ENCODE results near the gene DNAI2.

Gene DNAI2

GRCh38 chr17:74231928-74232907 lies 41.8 kb upstream of the DNAI2 start:
- H3K27ac ChIP-seq = no peak overlapping the region
- TF ChIP-seq ZFX (IDR thresholded peaks at IDR 0.05) (no peak), CTCF (conservative IDR thresholded peaks at IDR 0.05) (no peak)

- H3K27ac ChIP-seq = no peak overlapping the region
- no peak for TF ChIP-seq CTCF (conservative IDR thresholded peaks at IDR 0.05)
- TF ChIP-seq ZFX (IDR thresholded peaks at IDR 0.05) = no peak
Observed at GRCh38 chr17:74233937-74234336, 40.1 kb upstream of the DNAI2 start.

GRCh38 chr17:74234486-74234885 lies 39.5 kb upstream of the DNAI2 start:
- no peak overlapping the region for H3K27ac ChIP-seq
- TF ChIP-seq ZFX (IDR thresholded peaks at IDR 0.05) = no peak
- no peak for TF ChIP-seq CTCF (conservative IDR thresholded peaks at IDR 0.05)

- H3K27ac ChIP-seq = no peak overlapping the region
Observed at GRCh38 chr17:74235040-74235581, 38.9 kb upstream of the DNAI2 start.

GRCh38 chr17:74235911-74236371 lies 38.1 kb upstream of the DNAI2 start:
- no peak overlapping the region for H3K27ac ChIP-seq
- no peak for TF ChIP-seq ZFX (IDR thresholded peaks at IDR 0.05)
- no peak for TF ChIP-seq CTCF (conservative IDR thresholded peaks at IDR 0.05)

More at GRCh38 chr17:74235040-74235581, 38.9 kb upstream of the DNAI2 start:
- TF ChIP-seq ZFX (IDR thresholded peaks at IDR 0.05) = no peak
- no peak for TF ChIP-seq CTCF (conservative IDR thresholded peaks at IDR 0.05)

GRCh38 chr17:74237321-74237720 lies 36.7 kb upstream of the DNAI2 start:
- H3K27ac ChIP-seq = no peak overlapping the region
- TF ChIP-seq ZFX (IDR thresholded peaks at IDR 0.05) (no peak), CTCF (conservative IDR thresholded peaks at IDR 0.05) (no peak)

- H3K27ac ChIP-seq = no peak overlapping the region
- TF ChIP-seq CTCF (conservative IDR thresholded peaks at IDR 0.05) (no peak), ZFX (IDR thresholded peaks at IDR 0.05) (no peak)
Observed at GRCh38 chr17:74239172-74239571, 34.9 kb upstream of the DNAI2 start.

Data from C4-2B (cell line).